HG02623 (cell line): Measurements from ENCODE around the gene VPS35.

Experiments used
- ATAC-seq: cut with Tn5 transposase; IDR thresholded peaks from one replicate; pipeline ENCODE4 v1.9.1; 2021; ENCODE audit warnings: moderate library complexity; ENCODE audit not compliant: unreplicated experiment

The VPS35 gene

DNA sequence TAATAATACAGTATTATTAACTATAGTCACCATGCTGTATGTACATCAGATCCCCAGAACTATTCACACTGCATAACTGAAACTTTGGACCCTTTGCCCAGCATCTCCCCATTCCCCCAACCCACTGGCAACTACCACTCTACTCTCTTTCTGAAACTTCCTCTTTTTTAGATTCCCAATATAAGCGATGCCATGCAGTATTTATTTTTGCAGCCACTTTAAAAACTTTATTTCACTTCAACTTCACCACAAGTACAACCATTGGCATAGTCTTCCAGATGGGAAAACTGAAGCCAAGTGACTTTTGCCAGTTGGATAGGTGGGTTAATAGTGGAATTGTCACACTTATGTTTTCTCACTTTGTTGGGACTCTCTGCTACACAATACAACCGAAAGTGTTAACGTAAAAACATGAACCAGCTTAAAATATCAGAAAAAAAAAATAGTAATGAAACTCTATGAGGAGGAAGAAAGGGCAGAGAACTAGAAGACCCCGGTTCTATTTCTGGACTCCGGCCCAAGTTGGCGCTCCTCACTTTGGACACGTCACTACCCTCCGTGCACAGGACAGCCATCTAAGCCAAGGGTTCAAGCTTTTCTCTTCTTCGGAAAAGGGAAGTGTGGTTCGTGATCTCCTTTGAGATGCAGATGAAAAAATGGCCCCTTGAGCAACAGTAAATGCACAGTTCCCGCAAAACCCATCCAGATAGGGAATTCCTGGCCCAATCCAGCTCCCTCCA lies 68.5 kb downstream of the VPS35 start:
- no peak for ATAC-seq

GRCh38 chr16:46618516-46618915 lies 70.5 kb downstream of the VPS35 start:
- no peak for ATAC-seq

DNA sequence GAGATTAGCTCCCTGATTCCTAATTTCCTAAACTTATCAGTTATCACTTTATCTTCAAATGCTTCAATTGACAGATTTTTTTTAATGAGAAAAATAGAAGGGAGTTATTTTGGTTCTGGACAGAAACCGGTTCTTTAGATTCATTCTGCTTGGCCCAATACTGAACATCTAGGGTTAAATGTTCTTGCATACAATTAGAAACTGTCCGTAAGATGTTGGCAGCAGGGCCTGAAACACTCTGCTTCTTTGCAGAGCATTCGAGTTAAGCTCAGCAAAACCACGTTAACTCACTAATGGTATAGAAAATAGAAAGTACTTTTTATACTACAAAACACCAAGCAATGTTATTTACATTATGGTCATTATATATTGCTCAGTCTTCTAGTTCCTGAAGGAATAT lies 75.0 kb downstream of the VPS35 start:
- no peak for ATAC-seq

DNA sequence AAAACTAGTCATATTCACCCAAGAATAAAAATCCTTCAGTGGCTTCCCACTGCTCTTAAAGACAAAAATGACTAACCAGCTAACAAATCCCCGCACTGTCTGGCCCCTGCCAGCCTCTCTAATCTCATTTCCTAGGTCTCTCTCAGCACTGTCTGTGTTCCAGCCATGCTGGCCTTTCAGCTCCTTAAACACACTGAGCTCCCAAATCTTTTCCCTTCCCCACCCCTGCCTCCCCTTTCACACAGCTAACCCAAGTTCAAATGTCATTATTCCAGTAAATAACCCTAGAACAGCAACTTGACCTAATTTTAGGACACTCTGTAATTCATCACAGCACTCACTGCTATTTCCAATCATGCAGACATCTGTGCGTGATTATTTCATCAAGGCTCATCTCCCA lies 75.6 kb downstream of the VPS35 start:
- ATAC-seq, result no peak

- ATAC-seq, result peak; percentile 70
Measured at GRCh38 chr16:46612121-46612520, 76.9 kb downstream of the VPS35 start.

GRCh38 chr16:46607529-46607928 lies 81.4 kb downstream of the VPS35 start:
- ATAC-seq, result no peak

GRCh38 chr16:46606231-46606630 lies 82.7 kb downstream of the VPS35 start:
- no peak for ATAC-seq
